ENCODE data around the gene KRT35. TPM values are rescaled to one million over a fixed set of nuclear protein-coding genes. Genes with fewer than 3 reads are reported as not detected.

KRT35 gene
- total RNA-seq, 2 experiments from 2014 or later: not detected

- Mint-ChIP-seq H3K27ac (no peak overlapping the region), H3K4me1 (no peaks in the 10 kb centered on the region), H3K4me3 (no peak overlapping the region), H3K27me3 (peaks cover 2% of the 10 kb centered on the region), H3K36me3 (ENCODE audit: low read depth) (no peaks in the 10 kb centered on the region), H3K9me3 (ENCODE audit: low read depth) (no peaks in the 10 kb centered on the region)
- ChIA-PET CTCF (no interaction called here), POLR2A (no interaction called here)
- intact Hi-C loops (cut with DNase I, micrococcal nuclease): no loop called here
- ATAC-seq: no peak
- no peak for DNase-seq
Measured at GRCh38 chr17:41467561-41467960, 13.4 kb downstream of the KRT35 start.

GRCh38 chr17:41466988-41467387 lies 14.0 kb downstream of the KRT35 start, which contains the start of gene KRT32:
KRT32 (minus strand) TSS chr17:41467386; CDS start chr17:41467325, 61 bp downstream.
- CTCF ChIA-PET: no interaction called here
- ATAC-seq (no peak), DNase-seq (no peak)
- intact Hi-C loops (cut with DNase I, micrococcal nuclease): no loop called here
- Mint-ChIP-seq H3K27ac (no peak within 1 kb of the TSS), H3K36me3 (ENCODE audit: low read depth) (no peaks in the 10 kb centered on the region), H3K4me1 (no peaks in the 10 kb centered on the region), H3K27me3 (peaks cover 2% of the 10 kb centered on the region), H3K4me3 (no peak within 1 kb of the TSS), H3K9me3 (ENCODE audit: low read depth) (no peaks in the 10 kb centered on the region)
- POLR2A ChIA-PET: no interaction called here

GRCh38 chr17:41464682-41465081 lies 16.3 kb downstream of the KRT35 start:
- ATAC-seq (peak; percentile 16), DNase-seq (no peak)
- Mint-ChIP-seq H3K9me3 (ENCODE audit: low read depth) (no peaks in the 10 kb centered on the region), H3K27me3 (no peaks in the 10 kb centered on the region), H3K27ac (no peak overlapping the region), H3K4me1 (no peaks in the 10 kb centered on the region), H3K36me3 (ENCODE audit: low read depth) (no peaks in the 10 kb centered on the region), H3K4me3 (no peak overlapping the region)
- CTCF ChIA-PET: no interaction called here
- intact Hi-C loops (cut with DNase I, micrococcal nuclease): no loop called here
- POLR2A ChIA-PET: no interaction called here

GRCh38 chr17:41464173-41464572 lies 16.8 kb downstream of the KRT35 start:
- Mint-ChIP-seq H3K4me3 (no peak overlapping the region), H3K27ac (no peak overlapping the region), H3K4me1 (no peaks in the 10 kb centered on the region), H3K27me3 (no peaks in the 10 kb centered on the region), H3K9me3 (ENCODE audit: low read depth) (no peaks in the 10 kb centered on the region), H3K36me3 (ENCODE audit: low read depth) (no peaks in the 10 kb centered on the region)
- ATAC-seq (no peak), DNase-seq (no peak)
- CTCF ChIA-PET: no interaction called here
- POLR2A ChIA-PET: no interaction called here
- intact Hi-C loops (cut with DNase I, micrococcal nuclease): no loop called here

- no peak for ATAC-seq
- CTCF ChIA-PET: no interaction called here
- Mint-ChIP-seq H3K27ac (no peak overlapping the region), H3K4me1 (no peaks in the 10 kb centered on the region), H3K27me3 (no peaks in the 10 kb centered on the region), H3K9me3 (ENCODE audit: low read depth) (no peaks in the 10 kb centered on the region), H3K36me3 (ENCODE audit: low read depth) (no peaks in the 10 kb centered on the region), H3K4me3 (no peak overlapping the region)
- intact Hi-C loops (cut with DNase I, micrococcal nuclease): no loop called here
- no peak for DNase-seq
- POLR2A ChIA-PET: no interaction called here
Measured at GRCh38 chr17:41463746-41464145, 17.2 kb downstream of the KRT35 start.

- H3K4me1 Mint-ChIP-seq: no peaks in the 10 kb centered on the region
- intact Hi-C loops (cut with DNase I, micrococcal nuclease): no loop called here
- no peak overlapping the region for H3K4me3 Mint-ChIP-seq
- no peaks in the 10 kb centered on the region for H3K9me3 Mint-ChIP-seq (ENCODE audit: low read depth)
- POLR2A ChIA-PET: no interaction called here
- CTCF ChIA-PET: no interaction called here
- no peaks in the 10 kb centered on the region for H3K27me3 Mint-ChIP-seq
- no peak for ATAC-seq
- no peaks in the 10 kb centered on the region for H3K36me3 Mint-ChIP-seq (ENCODE audit: low read depth)
- H3K27ac Mint-ChIP-seq: no peak overlapping the region
- DNase-seq: no peak
Measured at GRCh38 chr17:41462705-41463104, 18.2 kb downstream of the KRT35 start.

GRCh38 chr17:41457676-41458075 lies 23.3 kb downstream of the KRT35 start:
- H3K36me3 Mint-ChIP-seq (ENCODE audit: low read depth): no peaks in the 10 kb centered on the region
- no peaks in the 10 kb centered on the region for H3K27me3 Mint-ChIP-seq
- no peaks in the 10 kb centered on the region for H3K4me1 Mint-ChIP-seq
- no peaks in the 10 kb centered on the region for H3K9me3 Mint-ChIP-seq (ENCODE audit: low read depth)
- ATAC-seq (no peak), DNase-seq (no peak)
- H3K4me3 Mint-ChIP-seq: no peak overlapping the region
- ChIA-PET CTCF (interaction anchor here (1.3 kb wide), 1 partner anchor 9 kb away, joined by 7 read pairs; no protein-coding TSS in a partner anchor), POLR2A (no interaction called here)
- H3K27ac Mint-ChIP-seq: no peak overlapping the region
- intact Hi-C loops (cut with DNase I, micrococcal nuclease): no loop called here

GRCh38 chr17:41456204-41456603 lies 24.7 kb downstream of the KRT35 start:
- H3K27me3 Mint-ChIP-seq: no peaks in the 10 kb centered on the region
- H3K9me3 Mint-ChIP-seq (ENCODE audit: low read depth): no peaks in the 10 kb centered on the region
- intact Hi-C loops (cut with DNase I, micrococcal nuclease): no loop called here
- H3K27ac Mint-ChIP-seq: no peak overlapping the region
- ATAC-seq (no peak), DNase-seq (no peak)
- H3K4me1 Mint-ChIP-seq: no peaks in the 10 kb centered on the region
- ChIA-PET POLR2A (no interaction called here), CTCF (no interaction called here)
- no peak overlapping the region for H3K4me3 Mint-ChIP-seq
- H3K36me3 Mint-ChIP-seq (ENCODE audit: low read depth): no peaks in the 10 kb centered on the region

- ChIA-PET CTCF (no interaction called here), POLR2A (no interaction called here)
- H3K4me3 Mint-ChIP-seq: no peak overlapping the region
- H3K36me3 Mint-ChIP-seq (ENCODE audit: low read depth): no peaks in the 10 kb centered on the region
- H3K27ac Mint-ChIP-seq: no peak overlapping the region
- no peaks in the 10 kb centered on the region for H3K4me1 Mint-ChIP-seq
- no peaks in the 10 kb centered on the region for H3K9me3 Mint-ChIP-seq (ENCODE audit: low read depth)
- H3K27me3 Mint-ChIP-seq: no peaks in the 10 kb centered on the region
- ATAC-seq: no peak
- no peak for DNase-seq
- intact Hi-C loops (cut with DNase I, micrococcal nuclease): no loop called here
Measured at GRCh38 chr17:41455236-41455635, 25.7 kb downstream of the KRT35 start.

- intact Hi-C loops (cut with DNase I, micrococcal nuclease): no loop called here
- ATAC-seq: no peak
Measured at GRCh38 chr17:41453066-41453465, 27.9 kb downstream of the KRT35 start.

GRCh38 chr17:41452281-41452680 lies 28.7 kb downstream of the KRT35 start:
- DNase-seq (no peak), ATAC-seq (no peak)
- no peak overlapping the region for H3K27ac Mint-ChIP-seq
- H3K27me3 Mint-ChIP-seq: no peaks in the 10 kb centered on the region
- ChIA-PET POLR2A (no interaction called here), CTCF (interaction anchor here (0.9 to 1.0 kb wide), 2 partner anchors 9 to 22 kb away, joined by 3 to 4 read pairs; no protein-coding TSS in a partner anchor)
- no peaks in the 10 kb centered on the region for H3K4me1 Mint-ChIP-seq
- H3K4me3 Mint-ChIP-seq: no peak overlapping the region
- H3K36me3 Mint-ChIP-seq (ENCODE audit: low read depth): no peaks in the 10 kb centered on the region
- intact Hi-C loops (cut with DNase I, micrococcal nuclease): no loop called here
- no peaks in the 10 kb centered on the region for H3K9me3 Mint-ChIP-seq (ENCODE audit: low read depth)

More at GRCh38 chr17:41453066-41453465, 27.9 kb downstream of the KRT35 start:
- ChIA-PET CTCF (interaction anchor here (0.7 kb wide), 1 partner anchor 201 kb away, joined by 3 read pairs; no protein-coding TSS in a partner anchor), POLR2A (no interaction called here)
- Mint-ChIP-seq H3K27ac (no peak overlapping the region), H3K9me3 (ENCODE audit: low read depth) (no peaks in the 10 kb centered on the region), H3K36me3 (ENCODE audit: low read depth) (no peaks in the 10 kb centered on the region), H3K4me3 (no peak overlapping the region), H3K27me3 (no peaks in the 10 kb centered on the region), H3K4me1 (no peaks in the 10 kb centered on the region)
- DNase-seq: no peak

GRCh38 chr17:41451154-41451728 lies 29.7 kb downstream of the KRT35 start:
- CTCF ChIA-PET: interaction anchor here (0.7 to 1.0 kb wide), 2 partner anchors 24 to 201 kb away, joined by 4 read pairs; no protein-coding TSS in a partner anchor
- Mint-ChIP-seq H3K4me3 (no peak overlapping the region), H3K4me1 (no peaks in the 10 kb centered on the region), H3K9me3 (ENCODE audit: low read depth) (no peaks in the 10 kb centered on the region), H3K36me3 (ENCODE audit: low read depth) (no peaks in the 10 kb centered on the region), H3K27ac (no peak overlapping the region), H3K27me3 (no peaks in the 10 kb centered on the region)
- ATAC-seq: no peak
- no peak for DNase-seq
- intact Hi-C loops (cut with DNase I, micrococcal nuclease): no loop called here
- POLR2A ChIA-PET: no interaction called here

Data from activated CD4-positive, alpha-beta T cell treated with anti-CD3 and anti-CD28 coated beads for 36 hours (primary cell).